Middle frontal gyrus (tissue), 1 donor: ENCODE measurements around the gene IRGC.

Experiments
- DNase-seq: peaks from one replicate; pipeline ENCODE4 v3.0.0-alpha.2; 2015; ENCODE audit warnings: low spot score; ENCODE audit errors: extremely low spot score

The IRGC gene

DNA sequence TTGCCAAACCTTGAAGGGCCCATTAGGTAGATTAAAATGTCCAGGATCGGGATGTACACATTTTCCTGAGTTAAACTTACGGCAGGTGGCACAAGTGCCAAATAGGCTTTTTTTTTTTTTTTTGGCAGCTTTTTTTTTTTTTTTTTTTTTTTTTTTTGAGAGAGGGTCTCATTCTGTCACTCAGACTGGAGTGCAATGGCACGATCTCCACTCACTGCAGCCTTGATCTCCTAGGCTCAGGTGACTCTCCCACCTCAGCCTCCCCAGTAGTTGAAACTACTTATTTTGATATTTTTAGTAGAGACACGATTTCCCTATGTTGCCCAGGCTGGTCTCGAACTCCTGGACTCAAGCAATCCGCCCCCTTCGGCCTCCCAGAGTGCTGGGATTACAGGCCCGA is 9.0 kb downstream of the IRGC start:
- no peak for DNase-seq

DNA sequence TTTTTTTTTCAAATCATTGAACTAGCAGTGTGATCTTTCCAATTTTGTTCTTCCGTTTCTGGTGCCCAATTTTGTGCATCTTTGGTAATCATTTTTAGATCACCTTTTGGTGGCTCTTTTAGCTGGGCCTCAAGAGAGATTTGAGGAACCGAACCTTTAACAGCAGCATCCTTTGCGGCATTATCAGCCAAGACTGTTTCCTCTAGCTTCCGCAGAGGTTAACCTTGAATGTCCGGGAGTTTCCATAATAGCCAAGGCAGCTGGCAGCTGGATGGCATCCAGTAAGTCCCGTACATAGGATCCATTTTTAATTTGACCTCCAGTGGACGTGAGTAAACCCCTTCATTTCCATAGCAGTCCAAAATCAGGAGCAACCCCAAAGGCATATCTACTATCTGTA is 9.6 kb downstream of the IRGC start:
- no peak for DNase-seq

DNA sequence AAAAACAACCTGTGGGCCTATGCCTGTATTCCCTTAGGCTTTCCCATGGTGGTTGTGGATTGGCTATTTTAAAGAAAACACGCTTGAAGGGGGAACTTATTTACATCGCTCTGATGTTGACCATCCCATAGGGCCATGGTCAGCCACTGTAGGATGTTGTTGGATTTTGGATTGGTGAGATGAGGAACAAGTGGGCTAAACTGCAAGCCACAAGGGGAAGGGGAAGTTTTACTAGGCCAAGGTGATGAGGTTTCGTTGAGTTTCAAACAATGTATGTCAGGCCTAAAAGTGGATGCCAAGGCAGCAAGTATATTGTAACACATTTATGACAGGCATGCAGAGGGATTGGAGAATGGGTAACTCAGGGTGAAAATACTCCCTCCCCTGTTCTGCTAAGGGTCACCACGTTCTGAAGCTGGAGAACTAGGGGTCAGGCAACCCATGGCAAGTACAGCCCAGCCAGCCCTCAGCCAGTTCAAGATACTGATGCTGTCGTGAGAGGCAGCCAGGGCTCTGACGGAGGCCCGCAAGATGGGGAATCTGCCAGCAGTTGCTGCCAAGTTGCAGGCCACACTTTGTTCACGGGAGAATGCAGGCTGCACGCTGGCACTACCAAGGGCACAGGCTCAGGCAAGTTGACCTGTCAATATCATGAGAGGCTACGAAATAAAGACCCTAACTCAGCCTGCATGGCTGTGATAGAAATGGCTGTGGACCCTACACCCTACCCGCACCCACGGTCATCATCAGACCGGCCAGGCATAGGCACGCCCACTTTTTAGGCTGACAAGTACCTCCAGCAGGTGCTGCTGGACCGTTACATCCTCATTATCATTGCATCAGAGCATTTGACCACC is 11.1 kb downstream of the IRGC start:
- DNase-seq: no peak

DNA sequence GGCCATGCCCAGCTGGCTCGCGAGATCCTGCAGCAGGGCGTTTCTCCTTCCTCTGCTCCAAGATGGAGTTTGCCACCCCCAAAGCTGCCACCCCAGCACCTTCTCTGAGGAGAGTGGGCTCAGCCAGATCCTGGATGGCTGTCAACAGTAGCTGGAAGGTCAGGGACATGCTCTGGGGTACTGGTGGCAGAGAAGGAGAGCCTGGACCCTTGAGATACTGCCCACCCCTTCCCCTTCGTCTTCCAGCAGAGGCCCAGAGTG is 11.6 kb downstream of the IRGC start:
- no peak for DNase-seq

DNA sequence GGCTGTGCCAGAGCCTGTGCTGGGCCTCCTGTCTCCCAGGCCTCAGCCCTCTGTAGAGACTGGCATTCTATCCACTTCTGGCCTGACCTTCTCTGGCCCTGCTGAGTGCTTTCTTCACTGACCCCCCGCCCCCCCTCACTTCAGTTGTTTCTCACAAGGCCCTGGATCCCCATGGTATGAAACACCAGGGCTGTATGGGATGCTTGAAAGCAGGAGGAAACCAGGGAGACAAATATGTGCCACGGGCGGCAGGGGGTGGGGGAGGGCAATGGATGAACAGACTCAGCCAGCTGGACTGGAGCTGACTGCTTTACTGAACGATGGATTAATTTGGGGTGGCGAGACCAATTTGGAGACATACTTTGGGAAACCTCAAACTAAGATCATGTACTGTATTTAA is 14.0 kb downstream of the IRGC start:
- DNase-seq: no peak

DNA sequence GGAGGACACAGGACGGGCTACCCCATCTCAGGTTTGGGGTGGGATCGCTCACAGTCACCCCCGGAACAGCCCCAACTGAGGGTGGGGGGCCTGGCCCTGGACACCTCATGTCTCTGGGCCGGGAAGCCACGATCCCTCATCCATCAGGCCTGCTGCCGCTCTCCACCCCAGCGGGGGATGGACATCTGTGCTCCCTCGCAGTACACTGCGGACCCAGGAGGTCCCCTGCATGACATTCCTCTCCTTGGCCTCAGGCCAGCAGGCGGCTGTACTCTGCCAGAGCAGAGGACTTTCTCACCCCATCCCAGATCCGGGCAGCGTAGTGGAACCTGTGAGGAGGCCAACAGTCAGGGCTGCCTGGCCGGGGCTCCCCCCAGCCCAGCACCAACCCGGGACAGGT is 15.5 kb downstream of the IRGC start:
- no peak for DNase-seq

DNA sequence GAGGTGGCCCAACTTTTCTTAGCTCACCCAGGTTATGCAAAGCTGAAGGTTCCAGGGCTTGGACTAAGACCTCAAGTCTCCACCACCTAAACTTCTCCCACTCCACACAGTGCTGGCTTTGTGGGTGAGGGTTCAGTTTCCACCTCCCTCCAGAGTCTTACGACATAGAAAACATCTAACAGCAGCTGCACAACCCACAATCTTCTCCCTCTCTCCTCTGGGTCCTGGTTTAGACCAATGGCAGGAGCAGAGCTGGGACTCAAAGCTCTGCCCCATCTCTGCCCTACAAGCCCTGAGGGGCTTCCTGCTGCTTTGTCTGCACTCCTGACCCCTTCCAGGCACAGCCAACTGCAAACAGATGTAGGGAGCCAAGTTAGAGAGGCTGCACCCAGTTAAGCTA is 16.0 kb downstream of the IRGC start:
- no peak for DNase-seq

DNA sequence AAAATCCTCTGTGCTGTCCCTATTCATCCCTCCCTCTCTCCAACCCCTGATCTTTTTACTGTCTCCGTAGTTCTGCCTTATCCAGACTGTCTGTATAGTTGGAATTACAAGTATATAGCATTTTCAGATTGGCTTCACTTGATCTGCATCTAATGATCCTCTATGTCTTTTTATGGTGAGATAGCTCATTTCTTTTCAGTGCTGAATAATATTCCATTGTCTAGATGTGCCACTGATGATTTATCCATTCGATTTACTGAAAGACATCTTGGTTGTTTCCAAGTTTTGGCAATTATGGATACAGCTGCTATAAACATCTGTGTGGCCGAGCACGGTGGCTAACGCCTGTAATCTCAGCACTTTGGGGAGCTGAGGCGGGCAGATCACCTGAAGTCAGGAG is 19.1 kb downstream of the IRGC start:
- DNase-seq: no peak

DNA sequence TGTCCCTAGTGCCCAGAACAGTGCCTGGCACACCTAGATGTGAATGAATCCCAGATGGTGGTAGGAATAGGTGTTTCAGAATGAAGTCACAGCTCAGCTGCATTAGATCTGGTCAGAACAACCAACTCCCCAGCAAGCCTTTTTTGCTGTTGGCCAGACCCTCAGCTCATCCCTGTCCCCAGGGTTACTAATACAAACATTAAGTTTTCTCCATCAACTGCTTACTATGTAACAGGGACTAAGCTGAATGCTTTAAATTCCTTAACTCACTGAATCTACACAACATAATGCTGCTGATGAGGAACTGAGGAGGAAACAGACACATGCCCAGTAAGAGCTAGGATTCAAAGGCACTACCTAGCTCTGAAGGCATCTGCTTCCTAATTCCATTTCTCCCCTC is 20.1 kb downstream of the IRGC start:
- no peak for DNase-seq

DNA sequence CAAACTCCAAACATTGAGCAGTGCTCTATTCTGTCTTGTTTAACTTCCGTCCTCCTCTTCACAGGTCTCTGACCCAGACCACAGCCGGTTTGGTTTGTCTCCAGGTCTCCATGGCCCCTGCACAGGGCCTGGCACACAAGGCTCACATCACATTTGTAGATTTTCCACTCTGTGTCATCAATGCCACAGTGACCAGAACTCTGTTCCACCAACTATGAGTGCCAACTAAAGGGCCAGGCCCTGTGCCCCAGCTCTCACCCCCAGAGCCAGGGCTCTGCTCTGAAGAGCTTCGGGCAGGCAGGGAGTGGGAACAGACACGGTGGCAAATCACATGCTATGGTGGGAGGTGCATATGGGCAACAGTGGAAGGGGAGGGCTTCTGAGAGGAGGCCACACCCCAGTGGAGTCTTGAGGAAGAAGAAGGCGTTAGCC is 22.9 kb downstream of the IRGC start:
- no peak for DNase-seq

DNA sequence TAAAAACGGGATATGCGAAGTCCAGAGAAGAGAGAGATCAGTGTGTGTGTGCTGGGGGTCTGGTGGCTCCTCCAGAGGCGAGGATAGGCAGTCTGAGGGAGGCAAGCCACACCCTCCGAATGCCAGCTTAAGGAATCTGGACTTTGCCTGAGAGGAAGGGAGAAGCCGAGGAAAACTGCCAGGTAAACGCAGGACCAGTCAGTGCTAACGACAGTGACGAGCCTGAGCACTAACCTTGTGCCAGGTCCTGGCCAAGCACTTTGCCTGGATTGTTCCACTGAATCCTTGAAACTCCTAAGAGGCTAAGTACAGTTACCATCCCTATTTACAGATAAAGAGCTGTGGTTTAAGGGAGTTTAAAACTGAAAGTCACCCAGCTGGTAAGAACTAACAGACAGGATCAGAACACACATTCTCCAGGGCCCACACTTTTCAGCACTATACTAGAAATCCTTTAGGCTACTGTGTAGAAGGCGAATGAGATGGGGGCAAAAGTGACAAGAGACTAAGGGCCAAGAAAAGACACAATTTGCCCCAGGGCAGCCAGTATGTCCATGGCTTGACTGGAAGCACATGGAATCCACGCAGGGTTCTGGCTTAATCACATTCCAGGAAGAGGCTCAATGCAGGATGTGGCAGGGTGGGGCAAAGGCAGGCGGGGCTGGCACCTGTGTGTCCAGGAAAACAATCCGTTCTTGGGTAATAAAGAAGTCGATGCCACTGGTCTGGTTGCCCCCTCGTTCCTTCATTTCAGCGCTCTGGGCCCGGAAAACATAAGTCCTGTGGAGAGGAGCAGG is 23.8 kb downstream of the IRGC start:
- no peak for DNase-seq

DNA sequence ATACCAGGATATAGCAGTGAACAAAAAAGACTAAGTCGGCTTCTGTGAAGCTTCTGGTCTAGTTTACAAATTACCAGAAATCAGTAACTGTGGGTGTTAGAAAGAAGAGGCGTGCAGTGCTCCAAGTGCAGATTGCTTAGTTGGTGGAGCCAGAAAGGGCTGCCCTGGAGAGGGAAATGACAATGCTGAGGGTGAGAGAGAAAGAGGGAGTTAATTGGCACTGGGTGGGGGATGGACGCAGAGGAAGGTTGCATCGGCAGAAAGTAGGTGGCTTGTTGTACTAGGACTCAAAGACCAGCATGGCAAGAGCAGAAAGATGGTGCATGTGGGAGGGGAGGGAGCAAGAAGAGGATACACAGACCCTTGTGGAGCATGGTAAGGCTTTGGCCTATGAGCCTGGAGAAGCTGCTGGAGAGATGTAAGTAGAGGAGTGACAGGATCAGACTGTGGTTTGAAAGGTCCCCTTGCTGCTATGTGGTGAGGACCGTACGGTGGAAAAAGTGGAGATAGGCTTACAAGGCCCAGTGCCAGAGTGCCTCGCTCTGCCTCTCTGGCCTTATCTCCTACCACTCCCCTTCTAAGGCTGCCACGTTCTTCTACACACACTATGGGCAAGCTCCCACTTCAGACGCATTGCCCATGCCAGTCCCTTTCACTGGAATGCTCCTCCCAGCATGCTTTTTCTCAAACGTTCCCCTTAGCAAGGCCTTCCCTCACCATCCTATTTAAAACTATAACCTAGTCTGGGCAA is 25.4 kb downstream of the IRGC start:
- no peak for DNase-seq

DNA sequence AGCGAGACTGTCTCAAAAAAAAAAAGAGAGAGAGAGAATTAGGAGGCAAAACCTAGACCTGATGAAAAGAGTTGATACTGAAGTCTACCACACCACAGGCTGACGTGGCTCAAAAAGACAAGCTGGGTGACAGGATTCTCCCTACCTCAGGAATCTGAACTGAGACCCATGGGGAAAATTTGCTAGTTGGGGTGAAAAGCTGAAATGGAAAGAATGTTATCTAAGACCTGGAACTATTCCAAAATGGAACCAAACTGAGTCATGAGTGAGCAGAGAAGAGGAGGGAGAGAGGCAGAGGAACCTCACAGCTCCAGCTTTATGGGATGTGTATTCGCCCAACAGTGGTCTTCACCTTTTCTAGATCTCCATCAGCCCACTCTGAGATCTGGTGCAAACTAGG is 27.2 kb downstream of the IRGC start:
- DNase-seq: no peak

DNA sequence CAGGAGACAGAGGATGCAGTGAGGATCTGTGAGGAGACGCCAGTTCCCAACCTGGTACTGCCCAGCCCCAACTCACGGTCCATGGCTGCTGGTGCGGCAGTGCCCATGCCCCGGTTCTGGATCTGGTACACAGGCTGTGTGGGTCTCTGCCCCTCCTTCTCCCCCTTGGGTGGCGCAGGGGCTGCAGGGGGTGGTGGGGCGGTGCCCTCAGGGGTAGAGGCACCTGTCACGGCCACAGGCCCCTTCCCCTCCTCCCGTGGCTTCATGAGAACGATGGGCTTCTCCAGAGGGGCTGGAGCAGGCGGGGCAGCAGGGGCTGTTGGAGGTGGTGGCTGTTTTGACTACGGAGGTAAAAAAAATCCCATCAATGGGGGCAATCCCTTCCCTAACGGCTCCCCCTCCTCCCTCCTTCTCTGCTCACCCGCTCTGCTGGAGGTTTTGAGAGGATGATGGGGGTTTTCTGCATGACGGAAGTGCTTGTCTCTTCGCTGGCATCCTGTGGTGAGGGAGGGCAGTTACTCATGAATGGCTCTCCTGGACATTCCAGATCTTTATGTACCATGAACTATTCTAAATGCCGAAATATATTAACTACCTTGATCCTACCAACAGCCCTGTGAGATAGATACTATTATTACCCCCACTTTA is 31.8 kb downstream of the IRGC start:
- DNase-seq: no peak

DNA sequence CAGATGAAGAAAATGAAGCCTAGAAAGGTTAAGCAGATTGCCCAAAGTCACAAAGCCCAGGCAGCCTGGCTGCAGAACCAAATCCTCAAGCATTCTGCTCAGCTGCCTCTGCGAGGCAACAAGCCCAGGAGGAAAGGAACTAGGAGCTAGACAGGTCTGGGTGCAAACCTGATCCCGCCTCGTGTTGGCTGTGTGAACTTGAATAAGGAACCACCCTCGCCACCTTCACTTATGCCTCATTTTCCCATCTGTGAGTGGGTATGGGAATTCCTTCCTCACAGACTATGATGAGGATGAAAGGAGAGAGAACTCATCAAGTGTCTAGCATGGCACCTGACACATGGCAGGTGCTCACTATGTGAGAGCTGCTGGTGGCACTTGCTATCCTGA is 32.3 kb downstream of the IRGC start:
- DNase-seq: no peak

DNA sequence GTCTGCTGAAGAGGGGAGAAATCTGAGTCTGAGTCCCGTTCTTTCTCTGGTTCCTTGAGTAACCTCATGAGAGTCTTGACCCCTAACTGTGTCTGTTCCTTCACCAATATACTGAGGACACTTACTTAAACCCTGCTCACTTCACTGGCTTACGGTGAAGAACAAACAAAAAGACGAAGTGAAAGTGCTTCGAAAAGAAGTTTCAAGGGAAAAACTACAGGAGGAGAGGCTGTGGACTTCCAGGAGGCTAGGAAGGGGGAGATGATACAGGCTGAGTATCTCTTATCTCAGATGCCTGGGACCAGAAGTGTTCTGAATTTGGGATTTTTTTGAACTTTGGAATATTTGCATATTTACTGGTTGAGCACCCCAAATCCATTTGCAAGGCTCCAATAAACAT is 32.8 kb downstream of the IRGC start:
- no peak for DNase-seq

DNA sequence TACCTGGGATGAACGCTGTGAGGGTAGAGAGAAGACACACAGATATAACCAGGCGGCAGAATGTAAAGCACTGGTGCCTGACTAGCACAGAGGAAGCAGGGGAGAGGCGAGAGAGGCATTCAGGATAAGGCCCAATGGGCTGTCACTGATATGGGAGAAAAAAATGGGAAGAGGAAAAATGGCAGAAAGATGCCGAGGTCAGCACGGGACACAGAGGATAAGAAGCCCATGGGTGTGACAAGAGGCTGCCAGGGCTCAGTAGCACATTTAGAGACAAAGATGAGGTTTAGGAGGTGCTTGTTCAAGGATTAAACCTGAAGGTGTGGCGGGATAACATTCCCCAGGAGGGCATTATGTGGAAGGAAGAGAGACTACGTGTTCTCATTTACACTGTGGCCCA is 33.3 kb downstream of the IRGC start:
- DNase-seq: no peak

DNA sequence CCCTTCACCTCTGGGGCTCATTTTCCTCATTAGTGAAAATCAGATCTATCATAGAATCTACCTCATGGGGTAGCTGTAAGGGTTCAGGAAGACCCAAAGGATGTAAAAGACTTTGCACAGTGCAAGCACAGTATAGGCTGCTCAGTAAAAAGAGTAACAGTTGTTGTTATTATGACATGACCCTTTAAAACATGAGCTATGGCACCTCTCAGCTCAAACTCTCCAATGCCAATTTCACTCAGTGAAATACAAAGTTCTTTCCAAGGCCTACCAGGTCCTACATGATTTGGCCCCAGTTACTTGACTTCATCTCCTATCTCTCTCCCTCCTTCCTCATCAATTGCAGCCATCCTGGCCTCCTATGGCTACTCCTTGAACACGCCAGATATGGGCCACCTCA is 34.0 kb downstream of the IRGC start:
- DNase-seq: no peak

DNA sequence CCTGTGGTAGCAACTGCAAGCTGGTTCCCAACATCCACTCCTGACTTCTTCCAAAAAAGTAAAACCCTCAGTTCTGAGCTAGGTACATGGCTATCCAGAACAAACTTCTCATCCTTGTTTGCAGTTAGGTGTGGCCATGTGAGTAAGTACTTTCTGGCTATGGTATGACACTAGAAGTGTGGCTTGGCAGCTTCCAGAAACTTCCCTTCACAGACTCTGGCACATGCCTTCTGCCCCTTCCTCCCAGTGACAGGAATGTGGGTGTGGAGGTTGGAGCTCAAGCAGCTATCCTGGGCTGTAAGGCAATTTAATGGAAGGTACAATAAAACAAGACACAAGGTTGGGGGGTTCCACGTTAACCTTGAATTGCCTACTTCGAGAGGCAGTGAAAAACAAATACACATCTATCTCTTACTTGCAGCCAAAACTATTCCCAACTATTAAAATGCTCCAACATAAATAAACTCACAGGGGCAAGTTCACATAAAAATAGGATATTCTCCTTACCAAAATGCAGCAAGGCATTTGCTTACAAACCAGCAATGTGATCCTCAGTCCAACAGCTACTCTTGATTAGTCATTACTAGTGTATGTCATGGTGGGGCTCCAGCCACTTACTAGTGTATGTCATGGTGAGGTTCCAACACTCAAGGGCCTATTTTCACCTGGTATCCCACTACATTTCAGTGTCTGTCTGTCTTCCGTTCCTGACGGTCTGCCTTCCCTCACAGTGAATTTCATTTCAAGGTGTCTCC is 35.8 kb downstream of the IRGC start:
- no peak for DNase-seq

DNA sequence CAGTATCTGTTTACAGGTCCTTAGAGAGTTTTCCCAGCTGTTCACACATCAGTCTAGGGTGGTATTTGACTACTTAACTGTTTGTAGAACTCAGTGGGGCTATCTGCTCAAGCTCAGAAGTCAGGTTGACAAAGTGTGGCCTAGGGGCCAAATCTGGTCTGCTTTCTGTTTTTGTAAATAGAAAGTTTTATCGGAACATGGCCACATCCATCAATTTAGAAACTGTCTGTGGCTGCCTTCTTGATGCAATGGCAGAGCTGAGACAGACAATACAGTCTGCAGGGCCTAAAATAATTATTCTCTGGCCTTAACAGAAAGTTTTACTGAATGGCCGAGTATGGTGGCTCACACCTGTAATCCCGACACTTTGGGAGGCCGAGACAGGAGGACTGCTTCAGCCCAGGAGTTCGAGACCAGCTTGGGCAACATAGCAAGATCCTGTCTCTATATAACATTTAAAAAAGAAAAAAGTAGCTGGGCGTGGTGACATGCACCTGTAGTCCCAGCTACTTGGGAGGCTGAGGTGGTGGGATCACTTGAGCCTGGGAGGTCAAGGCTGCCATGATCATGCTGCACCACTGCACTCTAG is 36.5 kb downstream of the IRGC start:
- DNase-seq: no peak

DNA sequence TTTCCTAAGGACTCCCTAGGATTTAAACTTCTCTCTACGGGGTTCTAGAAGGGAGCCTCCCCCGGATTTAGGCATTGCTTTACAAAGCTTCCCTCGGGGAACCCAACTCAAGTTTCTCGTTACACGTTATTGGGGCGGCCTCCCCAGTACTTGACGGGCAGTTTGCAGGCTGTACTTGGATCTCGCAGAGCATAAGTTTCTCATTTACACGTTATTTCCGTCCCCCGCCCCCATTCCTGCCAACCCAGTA is 38.3 kb downstream of the IRGC start:
- no peak for DNase-seq
